Measurements from ENCODE around the gene CLEC1B.

GRCh38 chr12:10012630-10013330 is 13.9 kb upstream of the CLEC1B start:
- TF ChIP-seq REST (IDR thresholded peaks at IDR 0.05; ENCODE audit: borderline replicate concordance in 1 of 2, low read depth in 1 of 2, low read length in 2 of 2) (no peak), JUND (CRISPR knock-in tag; IDR thresholded peaks at IDR 0.05) (no peak), POLR2A (IDR thresholded peaks at IDR 0.05; ENCODE audit: insufficient read depth in 1 of 2, low read depth in 2 of 2, low read length in 2 of 2) (no peak), STAT5B (CRISPR knock-in tag; IDR thresholded peaks at IDR 0.05) (no peak), FOXM1 (CRISPR knock-in tag; IDR thresholded peaks at IDR 0.05) (no peak), ATF2 (CRISPR knock-in tag; IDR thresholded peaks at IDR 0.05) (no peak), SRSF4 (IDR thresholded peaks at IDR 0.05; ENCODE audit: low read depth, low read length, poor library complexity, severe bottlenecking) (no peak), HMGXB4 (CRISPR knock-in tag; IDR thresholded peaks at IDR 0.05; ENCODE audit: borderline replicate concordance in 1 of 2, low read depth in 1 of 2) (no peak), ZNF20 (CRISPR knock-in tag; IDR thresholded peaks at IDR 0.05) (no peak)
- TF ChIP-seq, protein P1, sequence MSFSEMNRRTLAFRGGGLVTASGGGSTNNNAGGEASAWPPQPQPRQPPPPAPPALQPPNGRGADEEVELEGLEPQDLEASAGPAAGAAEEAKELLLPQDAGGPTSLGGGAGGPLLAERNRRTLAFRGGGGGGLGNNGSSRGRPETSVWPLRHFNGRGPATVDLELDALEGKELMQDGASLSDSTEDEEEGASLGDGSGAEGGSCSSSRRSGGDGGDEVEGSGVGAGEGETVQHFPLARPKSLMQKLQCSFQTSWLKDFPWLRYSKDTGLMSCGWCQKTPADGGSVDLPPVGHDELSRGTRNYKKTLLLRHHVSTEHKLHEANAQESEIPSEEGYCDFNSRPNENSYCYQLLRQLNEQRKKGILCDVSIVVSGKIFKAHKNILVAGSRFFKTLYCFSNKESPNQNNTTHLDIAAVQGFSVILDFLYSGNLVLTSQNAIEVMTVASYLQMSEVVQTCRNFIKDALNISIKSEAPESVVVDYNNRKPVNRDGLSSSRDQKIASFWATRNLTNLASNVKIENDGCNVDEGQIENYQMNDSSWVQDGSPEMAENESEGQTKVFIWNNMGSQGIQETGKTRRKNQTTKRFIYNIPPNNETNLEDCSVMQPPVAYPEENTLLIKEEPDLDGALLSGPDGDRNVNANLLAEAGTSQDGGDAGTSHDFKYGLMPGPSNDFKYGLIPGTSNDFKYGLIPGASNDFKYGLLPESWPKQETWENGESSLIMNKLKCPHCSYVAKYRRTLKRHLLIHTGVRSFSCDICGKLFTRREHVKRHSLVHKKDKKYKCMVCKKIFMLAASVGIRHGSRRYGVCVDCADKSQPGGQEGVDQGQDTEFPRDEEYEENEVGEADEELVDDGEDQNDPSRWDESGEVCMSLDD (CRISPR knock-in tag; IDR thresholded peaks at IDR 0.05; ENCODE audit: borderline replicate concordance), result no peak
- TF ChIP-seq, protein P2, sequence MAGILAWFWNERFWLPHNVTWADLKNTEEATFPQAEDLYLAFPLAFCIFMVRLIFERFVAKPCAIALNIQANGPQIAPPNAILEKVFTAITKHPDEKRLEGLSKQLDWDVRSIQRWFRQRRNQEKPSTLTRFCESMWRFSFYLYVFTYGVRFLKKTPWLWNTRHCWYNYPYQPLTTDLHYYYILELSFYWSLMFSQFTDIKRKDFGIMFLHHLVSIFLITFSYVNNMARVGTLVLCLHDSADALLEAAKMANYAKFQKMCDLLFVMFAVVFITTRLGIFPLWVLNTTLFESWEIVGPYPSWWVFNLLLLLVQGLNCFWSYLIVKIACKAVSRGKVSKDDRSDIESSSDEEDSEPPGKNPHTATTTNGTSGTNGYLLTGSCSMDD (CRISPR knock-in tag; IDR thresholded peaks at IDR 0.05), result no peak
- TF ChIP-seq, protein P3, sequence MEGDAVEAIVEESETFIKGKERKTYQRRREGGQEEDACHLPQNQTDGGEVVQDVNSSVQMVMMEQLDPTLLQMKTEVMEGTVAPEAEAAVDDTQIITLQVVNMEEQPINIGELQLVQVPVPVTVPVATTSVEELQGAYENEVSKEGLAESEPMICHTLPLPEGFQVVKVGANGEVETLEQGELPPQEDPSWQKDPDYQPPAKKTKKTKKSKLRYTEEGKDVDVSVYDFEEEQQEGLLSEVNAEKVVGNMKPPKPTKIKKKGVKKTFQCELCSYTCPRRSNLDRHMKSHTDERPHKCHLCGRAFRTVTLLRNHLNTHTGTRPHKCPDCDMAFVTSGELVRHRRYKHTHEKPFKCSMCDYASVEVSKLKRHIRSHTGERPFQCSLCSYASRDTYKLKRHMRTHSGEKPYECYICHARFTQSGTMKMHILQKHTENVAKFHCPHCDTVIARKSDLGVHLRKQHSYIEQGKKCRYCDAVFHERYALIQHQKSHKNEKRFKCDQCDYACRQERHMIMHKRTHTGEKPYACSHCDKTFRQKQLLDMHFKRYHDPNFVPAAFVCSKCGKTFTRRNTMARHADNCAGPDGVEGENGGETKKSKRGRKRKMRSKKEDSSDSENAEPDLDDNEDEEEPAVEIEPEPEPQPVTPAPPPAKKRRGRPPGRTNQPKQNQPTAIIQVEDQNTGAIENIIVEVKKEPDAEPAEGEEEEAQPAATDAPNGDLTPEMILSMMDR (CRISPR knock-in tag; IDR thresholded peaks at IDR 0.05), result no peak

Data from HepG2 (cell line).